ENCODE data around the gene MALRD1. TPM values are rescaled to one million over a fixed set of nuclear protein-coding genes. Genes with fewer than 3 reads are reported as not detected.

Gene MALRD1
- total and polyA plus RNA-seq, 2 of the 8 experiments (the other 6 are each of a cell fraction or from before 2014, with no cell fraction given), result 0.32 to 0.35 TPM

DNA sequence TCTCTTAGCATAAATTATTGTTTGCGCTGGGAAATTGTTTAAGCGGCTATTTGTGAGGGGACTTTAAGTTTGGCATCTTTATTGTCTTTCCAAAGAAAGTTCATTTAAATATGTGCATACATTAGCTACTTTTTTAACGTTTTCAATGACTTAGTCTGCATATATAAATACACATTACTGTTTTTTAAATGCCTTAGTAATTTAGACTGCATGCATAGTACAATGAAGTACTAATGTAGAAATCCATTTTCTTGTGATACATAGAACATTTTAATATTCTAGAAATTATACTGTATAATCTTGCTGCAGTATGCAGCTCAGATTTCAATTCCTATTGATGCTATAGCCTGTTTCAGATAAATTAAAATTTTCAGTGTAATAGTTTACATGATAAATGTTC, 325.4 kb downstream of the MALRD1 start:
- Histone ChIP-seq H4K91ac (replicated peaks; ENCODE audit: insufficient read length, low read length) (no peak overlapping the region), H4K8ac (ENCODE audit: extremely low read depth, insufficient read depth, low read length) (no peak overlapping the region), H3K79me1 (ENCODE audit: low read depth, low read length) (no peaks in the 10 kb centered on the region), H3K4me1 (replicated peaks in 1 of 4; ENCODE audit: control insufficient read depth in 3 of 4, insufficient read depth in 4 of 4, low read length in 3 of 4) (peaks cover 0 to 6% (median 1%) of the 10 kb centered on the region in 4 experiments; a peak in 1 of 7 replicates), H3K18ac (ENCODE audit: extremely low read depth, low read length) (no peak overlapping the region), H2BK5ac (ENCODE audit: low read depth, low read length) (no peak overlapping the region), H3K23ac (ENCODE audit: insufficient read length) (no peak overlapping the region), H2BK120ac (replicated peaks; ENCODE audit: low read depth, low read length) (no peak overlapping the region), H3K9ac (replicated peaks in 1 of 4; ENCODE audit: extremely low read depth in 1 of 4, low read depth in 3 of 4, low read length in 3 of 4) (no peak overlapping the region), H2AK5ac (ENCODE audit: low read depth, low read length) (no peak overlapping the region), H3K4me2 (ENCODE audit: insufficient read depth in 1 of 2, low read depth in 2 of 2, low read length in 2 of 2) (no peak overlapping the region), H3K9me3 (ENCODE audit: insufficient read depth in 2 of 2, low read depth in 1 of 2, low read length in 1 of 2) (no peaks in the 10 kb centered on the region), H3K56ac (replicated peaks; ENCODE audit: insufficient read length, low read depth, low read length) (no peak overlapping the region), H2BK20ac (ENCODE audit: low read length) (no peak overlapping the region), H2BK15ac (ENCODE audit: low read length) (no peak overlapping the region), H3K4ac (replicated peaks; ENCODE audit: insufficient read length, low read depth, low read length) (no peak overlapping the region), H3K4me3 (ENCODE audit: extremely low read depth in 1 of 4, insufficient read depth in 2 of 4, low read depth in 3 of 4, low read length in 4 of 4) (no peak overlapping the region; a peak in 1 of 8 replicates), H2BK12ac (ENCODE audit: low read depth, low read length) (no peak overlapping the region), H3K14ac (ENCODE audit: insufficient read length) (no peak overlapping the region), H3K27ac (ENCODE audit: low read depth, low read length) (no peak overlapping the region), H4K20me1 (replicated peaks in 1 of 2; ENCODE audit: control insufficient read depth in 1 of 2, insufficient read depth in 2 of 2, low read length in 2 of 2) (no peaks in the 10 kb centered on the region), H4K5ac (ENCODE audit: insufficient read length, low read depth, low read length) (no peak overlapping the region), H3K36me3 (ENCODE audit: control insufficient read depth in 2 of 4, insufficient read depth in 4 of 4, low read length in 3 of 4) (no peaks in the 10 kb centered on the region), H2AFZ (ENCODE audit: low read length) (no peak overlapping the region), H3K79me2 (ENCODE audit: control insufficient read depth in 1 of 2, insufficient read depth in 2 of 2, low read length in 2 of 2) (no peaks in the 10 kb centered on the region), H3K23me2 (ENCODE audit: low read depth, low read length) (no peaks in the 10 kb centered on the region), H3K27me3 (replicated peaks in 1 of 4; ENCODE audit: control insufficient read depth in 3 of 4, extremely low read depth in 1 of 4, insufficient read depth in 3 of 4, low read length in 3 of 4) (no peaks in the 10 kb centered on the region)
- CTCF ChIA-PET (ENCODE audit: partially characterized antibody), result no interaction called here
- WGBS, 2 experiments (ENCODE audit: extremely low coverage in 1 of 2, insufficient coverage in 1 of 2, insufficient read length in 1 of 2, insufficient replicate concordance in 2 of 2, low coverage in 1 of 2, low lambda C conversion rate in 2 of 2, missing lambda C conversion rate in 1 of 2), result 38% methylated on average over 3 of the region's 3 CpGs; no CpG with 5 or more reads in 1 of the 2 experiments
- no peak for FAIRE-seq
- DNase-seq (ENCODE audit: low read depth in 1 of 2, low spot score in 2 of 2), result no peak
- POLR2A ChIA-PET (ENCODE audit: partially characterized antibody), result interaction anchor here (1.2 kb wide), 1 partner anchor 16 kb away, joined by 4 read pairs; no protein-coding TSS in a partner anchor
- TF ChIP-seq HDAC2 (IDR thresholded peaks at IDR 0.05; ENCODE audit: borderline replicate concordance in 1 of 2, low read depth in 2 of 2, low read length in 2 of 2) (no peak), MAFK (IDR thresholded peaks at IDR 0.05; ENCODE audit: low read depth, low read length) (no peak), CHD1 (IDR thresholded peaks at IDR 0.05; ENCODE audit: low read depth, low read length) (no peak), RXRA (IDR thresholded peaks at IDR 0.05; ENCODE audit: insufficient read depth, low read depth, low read length) (no peak), EZH2 (IDR thresholded peaks at IDR 0.05; ENCODE audit: low read depth, low read length, severe bottlenecking) (no peak), BRCA1 (IDR thresholded peaks at IDR 0.05; ENCODE audit: low read depth, low read length) (no peak), KDM1A (IDR thresholded peaks at IDR 0.05; ENCODE audit: borderline replicate concordance, low read length) (no peak), E2F6 (IDR thresholded peaks at IDR 0.05) (no peak), CTBP2 (IDR thresholded peaks at IDR 0.05; ENCODE audit: borderline replicate concordance, insufficient read depth, insufficient read length, low read length) (no peak), CBX8 (IDR thresholded peaks at IDR 0.05; ENCODE audit: borderline replicate concordance, low read depth, low read length) (no peak), CEBPB (IDR thresholded peaks at IDR 0.05; ENCODE audit: low read depth, low read length) (no peak), POLR2AphosphoS5 (IDR thresholded peaks at IDR 0.05; ENCODE audit: low read depth, low read length) (no peak), CBX5 (IDR thresholded peaks at IDR 0.05; ENCODE audit: low read depth, low read length) (no peak)
- TF ChIP-seq, protein P1, sequence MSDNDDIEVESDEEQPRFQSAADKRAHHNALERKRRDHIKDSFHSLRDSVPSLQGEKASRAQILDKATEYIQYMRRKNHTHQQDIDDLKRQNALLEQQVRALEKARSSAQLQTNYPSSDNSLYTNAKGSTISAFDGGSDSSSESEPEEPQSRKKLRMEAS (IDR thresholded peaks at IDR 0.05), result no peak
